ENCODE results near the gene XXYLT1.

GRCh38 chr3:195250473-195251251 is 20.3 kb downstream of the XXYLT1 start:
- TF ChIP-seq CTCF (IDR thresholded peaks at IDR 0.05) = peak in 1 of 3 donors; percentile 32
- TF ChIP-seq POLR2AphosphoS5 (IDR thresholded peaks at IDR 0.05) = peak in 1 of 3 donors; percentile 14
